ENCODE results near the gene STX4. TPM values are rescaled to one million over a fixed set of nuclear protein-coding genes. Genes with fewer than 3 reads are reported as not detected.

Gene STX4
- total and polyA plus RNA-seq, 12 donors = 31.8 to 89.2 (median 40.7) TPM

DNA sequence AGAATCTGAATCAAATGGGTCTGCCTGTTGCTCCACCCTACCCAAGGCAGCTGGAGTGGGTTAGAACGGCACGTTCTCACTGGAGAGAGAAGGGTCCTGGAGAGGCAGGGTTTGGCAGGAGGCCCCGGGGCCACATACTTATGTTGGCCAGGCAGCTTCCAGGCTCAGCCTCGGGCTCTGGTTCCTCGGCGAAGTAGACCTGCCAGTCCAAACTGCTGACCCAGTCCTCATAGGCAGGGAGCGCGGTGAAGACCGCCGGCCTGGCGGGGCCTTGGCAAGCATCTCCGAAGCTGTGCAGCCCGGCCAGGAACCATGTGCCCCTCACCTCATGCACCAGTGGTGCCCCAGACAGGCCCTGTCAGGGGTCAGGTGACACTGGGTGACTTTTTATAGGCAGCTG, 50.6 kb downstream of the STX4 start:
- DNase-seq (no peak), ATAC-seq (no peak)
- no peaks in the 10 kb centered on the region for H3K9me3 ChIP-seq
- H3K4me1 ChIP-seq = peaks cover 0 to 16% (median 6%) of the 10 kb centered on the region in 9 donors
- H3K27me3 ChIP-seq = no peaks in the 10 kb centered on the region
- intact Hi-C loops (cut with DNase I) = loop anchor here in 1 of 10 donors (10.0 kb wide), 1 partner anchor 99 kb away; the partner anchor contains the start of gene HSD3B7
- no peak overlapping the region for H3K27ac ChIP-seq
- no peak overlapping the region for H3K4me3 ChIP-seq
- TF ChIP-seq, protein P1, sequence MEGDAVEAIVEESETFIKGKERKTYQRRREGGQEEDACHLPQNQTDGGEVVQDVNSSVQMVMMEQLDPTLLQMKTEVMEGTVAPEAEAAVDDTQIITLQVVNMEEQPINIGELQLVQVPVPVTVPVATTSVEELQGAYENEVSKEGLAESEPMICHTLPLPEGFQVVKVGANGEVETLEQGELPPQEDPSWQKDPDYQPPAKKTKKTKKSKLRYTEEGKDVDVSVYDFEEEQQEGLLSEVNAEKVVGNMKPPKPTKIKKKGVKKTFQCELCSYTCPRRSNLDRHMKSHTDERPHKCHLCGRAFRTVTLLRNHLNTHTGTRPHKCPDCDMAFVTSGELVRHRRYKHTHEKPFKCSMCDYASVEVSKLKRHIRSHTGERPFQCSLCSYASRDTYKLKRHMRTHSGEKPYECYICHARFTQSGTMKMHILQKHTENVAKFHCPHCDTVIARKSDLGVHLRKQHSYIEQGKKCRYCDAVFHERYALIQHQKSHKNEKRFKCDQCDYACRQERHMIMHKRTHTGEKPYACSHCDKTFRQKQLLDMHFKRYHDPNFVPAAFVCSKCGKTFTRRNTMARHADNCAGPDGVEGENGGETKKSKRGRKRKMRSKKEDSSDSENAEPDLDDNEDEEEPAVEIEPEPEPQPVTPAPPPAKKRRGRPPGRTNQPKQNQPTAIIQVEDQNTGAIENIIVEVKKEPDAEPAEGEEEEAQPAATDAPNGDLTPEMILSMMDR (IDR thresholded peaks at IDR 0.05) = no peak
- peaks cover 0 to 100% (median 29%) of the 10 kb centered on the region in 9 donors for H3K36me3 ChIP-seq
- WGBS, 2 donors = 83 to 91% methylated on average over 13 of the region's 13 CpGs

DNA sequence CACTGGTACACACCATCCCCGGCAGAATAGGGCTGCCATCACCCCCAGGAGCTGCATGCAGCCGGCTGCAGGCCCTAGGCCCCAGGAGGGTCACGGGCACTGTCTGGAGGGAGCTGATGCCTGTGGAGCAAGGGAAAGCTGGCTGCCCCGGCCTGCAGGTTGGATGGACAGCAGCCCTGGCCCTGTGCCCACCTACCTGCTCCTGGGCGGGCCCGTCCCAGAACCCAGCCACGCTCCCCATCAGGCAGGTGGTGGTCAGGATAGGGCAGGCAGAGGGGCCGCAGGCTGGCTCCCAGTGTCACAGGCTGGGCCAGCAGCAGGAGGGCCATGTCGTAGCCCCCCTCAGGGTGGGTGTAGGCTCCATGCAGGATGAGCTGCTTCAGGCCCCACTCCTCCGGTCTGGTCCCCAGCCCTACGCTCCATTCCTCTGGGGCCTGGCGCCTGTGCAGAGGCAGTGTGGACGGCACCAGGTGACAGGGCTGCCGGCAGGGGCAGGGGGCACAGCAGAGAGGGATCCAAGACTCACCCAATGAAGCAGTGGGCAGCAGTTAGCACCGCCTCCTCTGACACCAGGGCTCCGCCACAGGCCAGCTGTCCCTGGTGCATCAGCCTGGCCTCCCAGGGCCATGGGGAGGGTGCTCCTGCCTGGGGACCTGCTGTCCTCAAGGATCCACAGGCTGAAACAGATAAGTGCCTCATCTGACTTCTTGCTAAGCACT, 51.4 kb downstream of the STX4 start:
- ATAC-seq (peak in 2 of 8 donors; percentile 16 to 22), DNase-seq (no peak)
- H3K4me3 ChIP-seq = no peak overlapping the region
- H3K4me1 ChIP-seq = peaks cover 0 to 16% (median 6%) of the 10 kb centered on the region in 9 donors
- TF ChIP-seq, protein P1 (IDR thresholded peaks at IDR 0.05) = no peak
- H3K36me3 ChIP-seq = peaks cover 0 to 100% (median 22%) of the 10 kb centered on the region in 9 donors
- H3K27ac ChIP-seq = no peak overlapping the region
- intact Hi-C loops (cut with DNase I) = loop anchor here in 2 of 10 donors (5.0 to 10.0 kb wide), 2 partner anchors 37 to 100 kb away; partner anchors contain the start of gene HSD3B7 (in 1 of the 2)
- 90% methylated on average over 16 of the region's 16 CpGs for WGBS, 2 donors
- H3K27me3 ChIP-seq = no peaks in the 10 kb centered on the region
- H3K9me3 ChIP-seq = no peaks in the 10 kb centered on the region

DNA sequence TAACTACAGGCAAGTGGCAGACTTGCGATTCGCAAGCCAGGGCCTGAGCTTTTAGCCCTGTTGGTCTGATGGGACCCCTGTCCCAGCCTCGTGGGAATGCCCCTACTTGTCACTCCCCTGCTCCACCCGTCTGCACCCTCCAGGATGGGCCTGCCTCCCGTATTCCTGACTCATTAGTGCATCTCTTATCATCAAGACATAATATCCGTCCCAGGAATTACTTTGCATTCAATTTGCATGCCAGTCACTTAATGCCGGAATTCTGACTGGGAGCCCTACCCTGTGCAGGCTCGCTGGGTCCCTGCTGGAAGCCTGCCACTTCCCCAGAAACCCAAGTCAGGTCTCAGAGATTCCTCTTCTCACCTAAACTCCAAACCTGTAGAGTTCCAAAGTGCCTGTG, 52.1 kb downstream of the STX4 start:
- Histone ChIP-seq H3K27ac (no peak overlapping the region), H3K36me3 (peaks cover 0 to 100% (median 17%) of the 10 kb centered on the region in 9 donors)
- no peak for ATAC-seq

DNA sequence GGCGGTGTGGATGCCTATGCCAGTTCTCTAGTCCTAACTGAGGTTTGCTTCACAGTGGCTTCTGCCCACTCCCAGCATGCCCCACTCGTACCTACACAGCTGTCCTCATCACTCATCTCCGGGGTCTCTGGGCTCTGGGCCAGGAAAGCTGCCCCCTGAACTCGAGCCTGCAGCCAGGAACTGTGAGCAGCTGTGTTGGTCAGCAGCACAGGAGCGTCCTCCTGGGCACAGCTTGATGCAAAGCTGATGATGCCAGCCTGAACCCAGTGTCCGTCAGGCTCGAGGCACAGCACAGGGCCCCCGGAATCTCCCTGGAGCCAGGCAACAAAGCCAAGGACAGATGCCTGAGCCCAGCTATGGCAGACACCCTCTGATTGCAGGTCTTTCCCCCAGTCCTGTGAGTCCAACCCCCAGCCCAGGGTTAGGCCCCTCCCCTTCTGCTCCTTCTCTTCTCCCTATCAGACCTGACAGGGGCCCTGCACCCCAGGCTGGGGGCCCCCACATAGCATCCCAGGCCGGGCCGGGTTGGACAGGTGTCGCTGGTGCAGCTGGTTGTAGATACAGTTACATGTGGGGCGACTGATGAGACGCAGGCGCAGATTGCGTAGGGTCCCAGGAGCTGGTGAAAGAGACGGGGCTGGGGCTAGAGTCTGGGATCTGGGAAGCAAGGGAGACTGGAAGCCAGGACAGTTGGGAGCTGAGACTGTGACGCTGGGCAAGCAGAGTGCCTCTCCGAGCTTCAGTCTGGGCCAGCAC, 52.7 kb downstream of the STX4 start:
- TF ChIP-seq, protein P1 (IDR thresholded peaks at IDR 0.05) = no peak
- Histone ChIP-seq H3K4me1 (peaks cover 0 to 16% (median 6%) of the 10 kb centered on the region in 9 donors), H3K9me3 (no peaks in the 10 kb centered on the region), H3K4me3 (no peak overlapping the region), H3K27me3 (no peaks in the 10 kb centered on the region), H3K36me3 (peaks cover 0 to 100% (median 17%) of the 10 kb centered on the region in 9 donors), H3K27ac (no peak overlapping the region)
- no peak for ATAC-seq
- intact Hi-C loops (cut with DNase I) = loop anchor here in 2 of 10 donors (5.0 to 10.0 kb wide), 2 partner anchors 39 to 101 kb away; partner anchors contain the start of gene HSD3B7 (in 1 of the 2)
- DNase-seq = no peak
- 84 to 86% methylated on average over 18 of the region's 18 CpGs for WGBS, 2 donors

More for the DNA sequence above, 52.1 kb downstream of the STX4 start:
- no peaks in the 10 kb centered on the region for H3K27me3 ChIP-seq
- H3K4me3 ChIP-seq = no peak overlapping the region
- peaks cover 0 to 16% (median 6%) of the 10 kb centered on the region in 9 donors for H3K4me1 ChIP-seq
- TF ChIP-seq, protein P1 (IDR thresholded peaks at IDR 0.05) = no peak
- no peak for DNase-seq
- H3K9me3 ChIP-seq = no peaks in the 10 kb centered on the region
- intact Hi-C loops (cut with DNase I) = loop anchor here in 2 of 10 donors (5.0 to 10.0 kb wide), 2 partner anchors 38 to 101 kb away; partner anchors contain the start of gene HSD3B7 (in 1 of the 2)
- WGBS, 2 donors = 76 to 79% methylated on average over 8 of the region's 8 CpGs
